Activated T-cell treated with anti-CD3 and anti-CD28 coated beads, Interleukin-2, amount 50 U/mL, for 24 hours (primary cell): ENCODE data around the gene TPRX2.
"Not testable (repeated sequence)": the region's sequence is repeated elsewhere in the genome, so short reads cannot be mapped to it uniquely, and the experiment has no call there.

Experiments used
- DNase-seq: peaks from one replicate; pipeline ENCODE4 v3.0.0-alpha.2; 2020
- H3K27ac Mint-ChIP-seq: 2 replicates; pipeline ENCODE4 v1.8.0; 2020; ENCODE audit warnings: mild to moderate bottlenecking, mixed read lengths
- H3K27me3 Mint-ChIP-seq: 2 replicates; pipeline ENCODE4 v1.8.0; 2020; ENCODE audit warnings: mixed read lengths
- H3K36me3 Mint-ChIP-seq: 2 replicates; pipeline ENCODE4 v1.8.0; 2020; ENCODE audit warnings: low read depth, mixed read lengths
- H3K4me1 Mint-ChIP-seq: 2 replicates; pipeline ENCODE4 v1.8.0; 2020; ENCODE audit warnings: low read depth, mixed read lengths
- H3K4me3 Mint-ChIP-seq: 2 replicates; pipeline ENCODE4 v1.8.0; 2020; ENCODE audit warnings: mild to moderate bottlenecking, moderate library complexity, mixed read lengths
- H3K9me3 Mint-ChIP-seq: 2 replicates; pipeline ENCODE4 v1.8.0; 2020; ENCODE audit warnings: mixed read lengths

Gene TPRX2, protein sequence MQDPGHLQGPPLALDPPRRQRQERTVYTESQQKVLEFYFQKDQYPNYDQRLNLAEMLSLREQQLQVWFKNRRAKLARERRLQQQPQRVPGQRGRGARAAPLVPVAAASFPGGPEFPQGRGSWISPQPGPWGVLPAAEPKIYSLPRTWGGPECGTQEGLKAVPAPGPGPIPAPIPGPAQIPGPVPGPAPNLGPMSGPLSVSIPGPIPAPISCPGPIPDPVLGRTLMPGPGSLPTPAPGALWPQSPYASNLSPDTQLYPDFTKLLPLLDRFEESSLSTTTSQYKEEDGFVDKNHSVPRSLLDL

GRCh38 chr19:47858646-47859285 is at the start of gene TPRX2:
TPRX2 (plus strand) TSS chr19:47859235; CDS start chr19:47859247, 12 bp downstream.
- not testable (repeated sequence) for H3K27ac Mint-ChIP-seq, H3K36me3 Mint-ChIP-seq, H3K4me1 Mint-ChIP-seq, H3K4me3 Mint-ChIP-seq, H3K9me3 Mint-ChIP-seq, DNase-seq
- H3K27me3 Mint-ChIP-seq = peaks cover 38% of the 10 kb centered on the region

GRCh38 chr19:47813304-47813994 is 45.6 kb upstream of the TPRX2 start:
- no peak overlapping the region for H3K4me3 Mint-ChIP-seq
- H3K36me3 Mint-ChIP-seq = no peaks in the 10 kb centered on the region
- H3K4me1 Mint-ChIP-seq = peaks cover 2% of the 10 kb centered on the region
- peaks cover 14% of the 10 kb centered on the region for H3K27me3 Mint-ChIP-seq
- H3K27ac Mint-ChIP-seq = no peak overlapping the region
- no peaks in the 10 kb centered on the region for H3K9me3 Mint-ChIP-seq
- peak; percentile 85 for DNase-seq

GRCh38 chr19:47813995-47814328 is 45.1 kb upstream of the TPRX2 start:
- Mint-ChIP-seq H3K4me3 (no peak overlapping the region), H3K27ac (no peak overlapping the region), H3K9me3 (no peaks in the 10 kb centered on the region), H3K27me3 (peaks cover 19% of the 10 kb centered on the region), H3K4me1 (peaks cover 2% of the 10 kb centered on the region), H3K36me3 (no peaks in the 10 kb centered on the region)
- DNase-seq = no peak

GRCh38 chr19:47816270-47816669 is 42.8 kb upstream of the TPRX2 start:
- not testable (repeated sequence) for H3K9me3 Mint-ChIP-seq, DNase-seq, H3K36me3 Mint-ChIP-seq, H3K4me1 Mint-ChIP-seq, H3K27ac Mint-ChIP-seq, H3K4me3 Mint-ChIP-seq
- peaks cover 38% of the 10 kb centered on the region for H3K27me3 Mint-ChIP-seq

DNA sequence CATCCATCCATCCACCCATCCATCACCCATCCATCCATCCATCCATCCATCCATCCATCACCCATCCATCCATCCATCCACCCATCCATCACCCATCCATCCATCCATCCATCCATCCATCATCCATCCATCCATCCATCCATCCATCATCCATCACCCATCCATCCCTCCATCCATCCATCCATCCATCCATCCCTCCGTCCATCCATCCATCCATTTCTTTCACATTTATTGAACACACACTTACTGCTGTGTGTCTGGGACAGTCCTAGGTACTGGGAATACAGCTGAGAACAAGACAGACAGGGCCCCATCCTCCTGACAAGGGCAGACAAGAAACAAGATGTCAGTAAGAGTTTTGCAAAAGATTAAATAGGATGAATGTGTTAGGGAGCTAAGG is 40.8 kb upstream of the TPRX2 start:
- H3K27ac Mint-ChIP-seq, H3K4me1 Mint-ChIP-seq, H3K4me3 Mint-ChIP-seq, DNase-seq, H3K36me3 Mint-ChIP-seq, H3K9me3 Mint-ChIP-seq: not testable (repeated sequence)
- H3K27me3 Mint-ChIP-seq = peaks cover 49% of the 10 kb centered on the region

DNA sequence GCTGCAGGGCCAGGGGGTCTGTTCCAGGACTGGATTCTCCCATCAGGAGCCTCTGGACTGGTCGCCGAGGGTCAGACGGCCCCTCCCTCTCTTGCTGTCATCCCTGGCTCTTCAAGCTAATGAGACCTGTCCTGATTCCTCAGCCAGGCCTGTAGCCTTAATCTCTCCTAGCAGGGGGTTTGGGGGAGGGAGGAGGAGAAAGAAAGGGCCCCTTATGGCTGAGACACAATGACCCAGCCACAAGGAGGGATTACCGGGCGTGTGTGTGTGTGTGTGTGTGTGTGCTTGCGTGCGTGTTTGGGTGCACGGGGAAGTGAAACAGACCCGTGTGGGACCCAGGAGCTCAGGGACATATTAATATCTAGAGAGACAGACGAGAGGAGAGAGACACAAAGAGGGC is 39.2 kb upstream of the TPRX2 start:
- no peaks in the 10 kb centered on the region for H3K36me3 Mint-ChIP-seq
- no peak overlapping the region for H3K27ac Mint-ChIP-seq
- no peak overlapping the region for H3K4me3 Mint-ChIP-seq
- H3K9me3 Mint-ChIP-seq = no peaks in the 10 kb centered on the region
- no peaks in the 10 kb centered on the region for H3K4me1 Mint-ChIP-seq
- peaks cover 46% of the 10 kb centered on the region for H3K27me3 Mint-ChIP-seq
- DNase-seq = no peak

- no peaks in the 10 kb centered on the region for H3K36me3 Mint-ChIP-seq
- H3K9me3 Mint-ChIP-seq = no peaks in the 10 kb centered on the region
- DNase-seq = no peak
- H3K4me1 Mint-ChIP-seq = no peaks in the 10 kb centered on the region
- H3K27ac Mint-ChIP-seq = no peak overlapping the region
- no peak overlapping the region for H3K4me3 Mint-ChIP-seq
- H3K27me3 Mint-ChIP-seq = peaks cover 46% of the 10 kb centered on the region
Observed at GRCh38 chr19:47820410-47820809, 38.6 kb upstream of the TPRX2 start.

DNA sequence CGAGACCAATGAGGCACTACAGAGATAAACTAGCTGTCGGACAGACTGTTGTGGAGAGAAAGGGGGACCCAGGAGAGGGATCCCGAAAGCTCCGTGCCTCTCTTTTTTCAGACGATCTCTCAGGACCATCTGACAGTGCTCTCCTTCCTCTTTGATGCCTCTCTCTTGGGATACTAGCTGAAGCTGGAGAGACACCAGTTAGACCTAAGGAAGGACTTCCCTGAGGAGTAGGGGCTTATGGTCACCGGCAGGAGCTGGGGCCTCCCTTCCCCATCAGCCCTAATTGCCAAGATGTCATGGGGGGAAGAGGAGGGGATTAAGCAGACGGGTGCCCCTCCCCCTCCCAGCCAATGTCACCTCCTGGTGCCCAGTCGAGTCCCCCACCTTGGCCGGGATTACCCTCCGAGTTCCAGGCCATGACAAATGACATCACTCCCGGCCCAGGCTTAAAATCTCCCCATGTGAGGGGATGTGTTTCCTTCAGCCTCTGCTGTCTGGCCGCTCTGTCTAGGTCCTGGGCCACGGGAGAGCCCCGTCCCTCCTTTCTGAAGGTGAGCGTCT is 37.5 kb upstream of the TPRX2 start, which contains the start of gene CRX:
CRX (plus strand) TSS at position 478 of the 561 bp plus-strand sequence. CDS start 12,507 bp downstream, outside the sequence.
- H3K27ac Mint-ChIP-seq = no peak within 1 kb of the TSS
- H3K4me3 Mint-ChIP-seq = no peak within 1 kb of the TSS
- H3K27me3 Mint-ChIP-seq = peaks cover 46% of the 10 kb centered on the region
- H3K36me3 Mint-ChIP-seq = no peaks in the 10 kb centered on the region
- H3K9me3 Mint-ChIP-seq = no peaks in the 10 kb centered on the region
- H3K4me1 Mint-ChIP-seq = no peaks in the 10 kb centered on the region
- DNase-seq = no peak

GRCh38 chr19:47824396-47824795 is 34.6 kb upstream of the TPRX2 start:
- no peak overlapping the region for H3K4me3 Mint-ChIP-seq
- H3K4me1 Mint-ChIP-seq = no peaks in the 10 kb centered on the region
- no peaks in the 10 kb centered on the region for H3K9me3 Mint-ChIP-seq
- no peak for DNase-seq
- no peaks in the 10 kb centered on the region for H3K36me3 Mint-ChIP-seq
- peaks cover 25% of the 10 kb centered on the region for H3K27me3 Mint-ChIP-seq
- H3K27ac Mint-ChIP-seq = no peak overlapping the region

DNA sequence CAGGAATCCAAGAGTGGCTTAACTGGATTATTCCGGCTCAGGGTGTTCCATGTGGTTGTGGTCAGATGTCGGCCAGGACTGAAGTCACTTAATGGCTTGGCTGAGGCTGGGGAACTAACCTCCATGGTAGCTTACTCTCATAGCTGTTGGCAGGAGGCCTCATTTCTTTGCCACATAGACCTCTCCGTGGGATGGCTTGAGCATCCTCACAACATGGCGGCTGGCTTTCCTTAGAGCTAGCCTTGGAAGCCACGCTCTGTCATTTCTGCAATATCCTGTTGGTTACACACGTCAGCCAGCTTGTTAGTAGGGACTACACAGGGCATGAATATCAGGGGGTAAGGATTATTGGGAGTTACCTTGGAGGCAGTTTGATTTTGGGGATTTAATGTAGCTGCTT is 32.2 kb upstream of the TPRX2 start:
- no peaks in the 10 kb centered on the region for H3K36me3 Mint-ChIP-seq
- no peak overlapping the region for H3K27ac Mint-ChIP-seq
- no peak for DNase-seq
- peaks cover 6% of the 10 kb centered on the region for H3K27me3 Mint-ChIP-seq
- H3K4me3 Mint-ChIP-seq = no peak overlapping the region
- no peaks in the 10 kb centered on the region for H3K9me3 Mint-ChIP-seq
- no peaks in the 10 kb centered on the region for H3K4me1 Mint-ChIP-seq

- DNase-seq = no peak
- no peaks in the 10 kb centered on the region for H3K36me3 Mint-ChIP-seq
- no peaks in the 10 kb centered on the region for H3K9me3 Mint-ChIP-seq
- no peak overlapping the region for H3K4me3 Mint-ChIP-seq
- peaks cover 4% of the 10 kb centered on the region for H3K27me3 Mint-ChIP-seq
- H3K4me1 Mint-ChIP-seq = no peaks in the 10 kb centered on the region
- H3K27ac Mint-ChIP-seq = no peak overlapping the region
Observed at GRCh38 chr19:47832723-47833122, 26.3 kb upstream of the TPRX2 start.

- Mint-ChIP-seq H3K9me3 (no peaks in the 10 kb centered on the region), H3K27me3 (peaks cover 4% of the 10 kb centered on the region), H3K4me1 (no peaks in the 10 kb centered on the region), H3K36me3 (no peaks in the 10 kb centered on the region), H3K4me3 (no peak overlapping the region), H3K27ac (no peak overlapping the region)
- no peak for DNase-seq
Observed at GRCh38 chr19:47836038-47836437, 23.0 kb upstream of the TPRX2 start.

- Mint-ChIP-seq H3K27me3 (peaks cover 16% of the 10 kb centered on the region), H3K36me3 (no peaks in the 10 kb centered on the region), H3K4me1 (no peaks in the 10 kb centered on the region), H3K9me3 (no peaks in the 10 kb centered on the region), H3K27ac (no peak overlapping the region), H3K4me3 (no peak overlapping the region)
- no peak for DNase-seq
Observed at GRCh38 chr19:47839411-47839810, 19.6 kb upstream of the TPRX2 start.

DNA sequence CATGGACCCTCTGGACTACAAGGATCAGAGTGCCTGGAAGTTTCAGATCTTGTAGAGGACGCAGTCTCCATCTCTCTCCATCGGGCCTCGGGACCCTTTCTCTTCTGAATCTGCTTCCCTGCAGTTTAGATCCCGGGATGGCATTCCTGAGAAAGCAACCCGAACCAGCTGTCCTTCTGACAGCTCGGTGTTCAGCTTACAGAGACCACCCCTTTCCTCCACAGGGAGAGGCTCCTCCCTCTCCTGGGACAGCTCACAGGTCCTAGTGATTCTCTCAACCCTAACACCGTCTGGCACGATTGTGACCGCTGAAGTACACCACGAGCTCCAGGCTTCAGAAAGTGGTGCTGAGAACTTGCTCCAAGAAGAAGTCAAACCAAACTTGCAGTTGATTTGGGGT is 19.1 kb upstream of the TPRX2 start:
- no peak for DNase-seq
- no peaks in the 10 kb centered on the region for H3K4me1 Mint-ChIP-seq
- H3K4me3 Mint-ChIP-seq = no peak overlapping the region
- H3K36me3 Mint-ChIP-seq = no peaks in the 10 kb centered on the region
- H3K9me3 Mint-ChIP-seq = no peaks in the 10 kb centered on the region
- H3K27me3 Mint-ChIP-seq = peaks cover 16% of the 10 kb centered on the region
- H3K27ac Mint-ChIP-seq = no peak overlapping the region

- Mint-ChIP-seq H3K4me1 (no peaks in the 10 kb centered on the region), H3K9me3 (no peaks in the 10 kb centered on the region), H3K27ac (no peak overlapping the region), H3K27me3 (peaks cover 24% of the 10 kb centered on the region), H3K4me3 (no peak overlapping the region), H3K36me3 (no peaks in the 10 kb centered on the region)
- no peak for DNase-seq
Observed at GRCh38 chr19:47842941-47843340, 16.1 kb upstream of the TPRX2 start.
